Activated CD4-positive, alpha-beta T cell treated with anti-CD3 and anti-CD28 coated beads for 1 hour (primary cell): ENCODE results near the gene CTSA.
"Not testable (repeated sequence)": the region's sequence is repeated elsewhere in the genome, so short reads cannot be mapped to it uniquely, and the experiment has no call there.

Experiments
- DNase-seq: peaks from one replicate; pipeline ENCODE4 v3.0.0-alpha.2; 2020

Gene CTSA

DNA sequence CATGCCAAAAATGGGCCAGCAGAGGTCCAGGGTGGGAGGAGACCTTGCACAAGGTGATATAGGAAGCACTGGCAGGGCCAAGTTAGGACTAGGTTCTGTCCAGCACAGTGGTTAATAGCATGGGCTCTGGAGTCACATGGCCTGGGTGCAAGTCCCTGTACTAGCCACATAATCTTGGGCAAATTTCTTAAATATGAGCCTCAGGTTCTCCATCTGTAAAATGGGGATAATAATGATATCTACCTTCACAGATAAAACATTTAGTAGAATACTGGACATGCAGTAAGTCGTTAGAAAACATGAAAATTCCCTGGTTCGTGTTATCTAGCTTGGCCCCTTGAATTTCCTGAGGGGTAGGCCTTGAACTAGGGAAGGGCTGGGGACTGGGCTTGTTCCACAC, 6.2 kb downstream of the CTSA start:
- DNase-seq: no peak

DNA sequence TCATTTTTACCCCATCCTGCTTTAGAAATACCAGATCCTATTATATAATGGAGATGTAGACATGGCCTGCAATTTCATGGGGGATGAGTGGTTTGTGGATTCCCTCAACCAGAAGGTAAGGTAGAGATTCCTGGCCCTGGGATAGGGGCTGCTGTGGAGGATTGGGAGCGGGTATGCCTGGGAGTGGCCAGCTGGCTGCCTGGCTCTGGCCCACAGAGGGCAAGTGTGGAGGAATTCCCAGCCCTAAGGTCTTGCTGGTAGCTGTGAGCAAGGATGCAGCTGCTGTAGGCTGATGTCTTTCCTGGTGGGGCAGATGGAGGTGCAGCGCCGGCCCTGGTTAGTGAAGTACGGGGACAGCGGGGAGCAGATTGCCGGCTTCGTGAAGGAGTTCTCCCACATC, 6.6 kb downstream of the CTSA start:
- DNase-seq: no peak

DNA sequence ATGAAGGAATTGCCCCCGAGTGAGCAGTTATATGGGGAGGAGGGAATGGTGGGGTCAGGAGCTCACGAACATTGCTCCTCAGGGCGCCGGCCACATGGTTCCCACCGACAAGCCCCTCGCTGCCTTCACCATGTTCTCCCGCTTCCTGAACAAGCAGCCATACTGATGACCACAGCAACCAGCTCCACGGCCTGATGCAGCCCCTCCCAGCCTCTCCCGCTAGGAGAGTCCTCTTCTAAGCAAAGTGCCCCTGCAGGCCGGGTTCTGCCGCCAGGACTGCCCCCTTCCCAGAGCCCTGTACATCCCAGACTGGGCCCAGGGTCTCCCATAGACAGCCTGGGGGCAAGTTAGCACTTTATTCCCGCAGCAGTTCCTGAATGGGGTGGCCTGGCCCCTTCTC, 7.2 kb downstream of the CTSA start:
- DNase-seq: no peak

DNA sequence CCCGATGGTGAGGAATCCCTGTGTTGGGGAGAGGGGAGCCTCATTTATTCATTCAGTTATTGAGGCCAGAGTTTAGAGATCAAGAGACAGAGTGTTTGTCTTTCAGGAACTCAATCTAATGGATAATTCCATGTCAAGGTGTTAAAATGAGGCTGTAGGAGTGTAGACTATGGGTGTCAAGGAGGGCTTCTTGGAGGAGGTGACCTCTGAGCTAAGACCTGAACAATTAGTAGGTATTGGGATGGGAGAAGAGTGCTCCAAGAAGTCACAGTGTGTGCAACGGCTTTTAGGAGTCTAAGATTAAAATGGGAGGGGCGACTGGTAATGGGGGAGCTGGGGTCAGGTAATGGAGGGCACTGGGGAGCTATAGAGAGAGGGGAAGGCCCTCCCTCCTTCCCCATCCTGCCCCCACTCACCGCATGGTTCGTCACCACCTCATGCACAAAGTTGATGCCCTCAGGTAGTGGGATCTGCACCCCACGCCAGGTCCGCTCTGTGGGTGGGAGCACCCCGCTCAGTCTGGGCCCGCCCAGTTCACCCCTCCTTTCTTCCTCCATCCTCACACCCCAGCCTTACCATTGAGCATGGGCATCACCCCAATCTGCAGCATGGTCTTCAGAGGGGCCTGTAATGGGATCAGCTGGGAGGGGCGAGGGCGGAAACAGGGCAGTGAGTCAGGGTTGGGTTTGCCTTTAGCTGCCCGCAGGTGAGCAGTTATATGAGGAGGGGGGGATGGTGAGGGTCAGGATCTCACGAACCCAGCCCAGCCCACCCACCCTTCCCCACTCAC, 8.1 kb downstream of the CTSA start:
- DNase-seq: no peak

DNA sequence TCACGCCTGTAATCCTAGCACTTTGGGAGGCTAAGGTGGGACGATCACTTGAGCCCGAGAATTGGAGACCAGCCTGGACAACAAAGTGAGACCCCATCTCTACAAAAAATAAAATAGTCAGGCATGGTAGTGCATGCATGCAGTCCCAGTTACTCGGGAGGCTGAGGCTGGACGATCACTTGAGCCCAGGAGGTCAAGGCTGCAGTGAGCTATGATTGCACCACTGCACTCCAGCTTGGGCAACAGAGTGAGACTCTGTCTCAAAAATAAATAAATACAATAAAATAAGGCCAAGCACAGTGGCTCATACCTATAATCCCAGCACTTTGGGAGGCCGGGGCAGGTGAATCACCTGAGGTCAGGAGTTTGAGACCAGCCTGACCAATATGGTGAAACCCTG, 10.2 kb downstream of the CTSA start:
- DNase-seq: not testable (repeated sequence)

DNA sequence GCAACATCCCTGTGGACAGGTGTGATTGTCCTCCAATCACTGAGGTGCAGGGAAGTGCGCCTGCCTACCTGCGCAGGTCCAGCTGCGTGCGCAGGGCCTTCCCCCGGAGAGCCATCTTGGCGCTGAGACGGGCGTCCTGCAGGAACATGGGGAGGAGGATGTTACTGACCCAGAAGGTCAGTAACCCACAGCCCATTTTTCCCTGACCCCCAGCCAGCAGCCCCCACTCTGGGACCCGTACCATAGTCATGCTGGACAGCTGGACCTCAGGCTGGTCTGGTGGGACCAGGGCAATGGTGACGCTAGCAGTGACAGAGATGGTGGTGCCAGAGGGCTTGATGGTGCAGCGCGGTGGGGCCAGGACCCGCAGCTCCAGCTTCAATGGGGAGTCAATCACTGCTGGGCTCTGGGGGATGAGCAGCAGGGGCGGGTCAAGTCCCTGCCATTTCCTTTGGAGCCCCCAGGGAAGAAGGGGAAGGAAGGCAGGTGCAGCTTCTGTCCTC, 11.1 kb downstream of the CTSA start:
- no peak for DNase-seq

DNA sequence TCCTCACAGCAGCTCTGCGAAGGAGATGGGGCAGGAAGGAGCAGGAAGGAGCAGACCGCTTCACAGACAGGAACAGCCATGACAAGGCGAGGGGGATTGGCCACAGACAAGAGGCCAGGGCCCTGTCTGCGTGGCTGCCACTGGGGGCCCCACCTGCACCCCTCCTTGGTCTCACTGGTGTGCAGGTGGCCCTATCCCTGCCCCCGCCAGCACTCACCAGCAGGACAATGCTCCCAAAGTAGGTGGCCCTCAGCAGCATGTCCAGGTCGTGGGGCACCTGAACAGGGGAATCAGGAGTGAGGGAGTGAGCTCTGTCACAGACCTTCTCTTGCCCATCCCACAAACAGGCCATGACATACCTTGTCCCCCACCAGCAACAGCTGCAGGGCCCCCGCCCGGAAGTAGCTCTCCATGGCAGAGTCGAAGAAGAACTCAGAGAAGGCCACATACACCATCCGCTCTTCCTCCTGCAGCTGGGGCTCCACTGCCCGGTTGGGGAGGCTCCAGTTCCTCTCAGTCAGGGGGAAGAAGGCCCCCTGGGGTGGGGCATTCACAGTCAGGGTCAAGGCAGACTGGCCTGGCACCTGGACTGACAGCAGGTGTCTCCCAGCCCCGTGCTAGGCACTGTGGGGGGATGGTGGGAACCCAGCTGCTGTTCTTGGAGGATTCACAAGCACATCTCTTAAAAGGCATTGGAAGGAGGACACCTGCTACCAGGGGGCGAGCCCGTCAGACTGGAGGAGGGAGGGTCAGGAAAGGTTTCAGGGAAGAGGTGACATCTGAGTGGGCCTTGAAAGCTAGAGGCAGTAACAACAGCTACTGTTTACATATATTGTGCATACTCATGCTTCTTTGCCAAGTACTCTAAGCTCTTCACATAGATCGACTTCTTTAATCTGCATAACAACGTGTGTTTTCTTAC, 13.7 kb downstream of the CTSA start:
- no peak for DNase-seq

DNA sequence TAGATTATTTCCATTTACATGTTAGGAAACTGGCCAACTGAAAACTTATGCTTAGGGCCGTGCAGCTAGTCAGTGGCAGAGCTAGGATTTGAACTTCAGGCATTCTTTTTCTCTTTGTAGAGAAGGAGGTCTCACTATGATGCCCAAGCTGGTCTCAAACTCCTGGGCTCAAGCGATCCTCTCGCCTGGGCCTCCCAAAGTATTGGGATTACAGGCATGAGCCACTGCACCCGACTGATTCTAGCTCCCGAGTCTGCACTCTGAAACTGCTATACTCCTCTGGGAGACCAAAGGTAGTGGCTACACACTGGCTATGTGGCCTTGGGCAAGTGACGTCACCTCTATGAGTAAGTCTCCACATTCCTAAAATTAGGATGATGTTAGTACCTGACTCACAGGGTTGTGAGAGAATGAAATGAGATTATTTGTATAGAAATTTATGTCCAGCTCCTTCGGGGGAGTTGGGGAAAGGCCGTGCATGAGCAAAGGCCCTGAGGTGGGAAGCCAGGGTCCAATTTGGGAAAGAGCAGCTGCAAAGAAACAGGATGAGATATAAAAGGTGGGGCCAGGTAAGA, 14.5 kb downstream of the CTSA start:
- no peak for DNase-seq

DNA sequence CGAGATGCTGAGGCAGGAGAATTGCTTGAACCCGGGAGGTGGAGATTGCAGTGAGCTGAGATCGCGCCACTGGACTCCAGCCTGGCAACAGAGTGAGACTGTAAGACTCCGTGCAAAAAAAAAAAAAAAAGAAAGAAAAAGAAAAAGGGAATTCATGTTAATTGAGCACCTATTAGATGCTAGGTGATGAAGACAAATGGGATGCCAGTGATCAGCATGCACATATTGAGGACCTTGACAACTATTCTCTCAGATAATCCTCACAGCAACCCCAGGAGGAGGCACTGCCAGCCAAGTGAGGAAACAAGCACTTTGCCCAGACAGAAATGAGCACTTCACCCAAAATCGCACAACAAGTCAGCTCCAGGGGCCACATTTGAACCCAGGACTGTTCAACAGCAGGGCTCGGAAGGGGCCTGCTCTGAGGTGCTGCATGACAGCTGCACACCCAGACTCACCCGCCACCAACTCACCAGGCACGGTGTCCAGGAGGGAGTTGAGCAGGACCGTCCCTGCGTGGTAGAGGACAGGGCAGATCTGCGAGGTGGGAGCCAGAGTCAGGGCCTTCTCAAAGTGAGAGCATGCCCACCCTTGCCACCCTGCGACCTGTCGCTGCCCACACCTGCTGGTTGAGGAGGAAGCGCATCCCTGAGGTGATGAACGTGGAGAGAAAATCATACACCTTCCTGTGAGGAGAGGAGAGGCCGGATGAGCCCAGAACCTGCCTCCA, 16.2 kb downstream of the CTSA start:
- DNase-seq: no peak

DNA sequence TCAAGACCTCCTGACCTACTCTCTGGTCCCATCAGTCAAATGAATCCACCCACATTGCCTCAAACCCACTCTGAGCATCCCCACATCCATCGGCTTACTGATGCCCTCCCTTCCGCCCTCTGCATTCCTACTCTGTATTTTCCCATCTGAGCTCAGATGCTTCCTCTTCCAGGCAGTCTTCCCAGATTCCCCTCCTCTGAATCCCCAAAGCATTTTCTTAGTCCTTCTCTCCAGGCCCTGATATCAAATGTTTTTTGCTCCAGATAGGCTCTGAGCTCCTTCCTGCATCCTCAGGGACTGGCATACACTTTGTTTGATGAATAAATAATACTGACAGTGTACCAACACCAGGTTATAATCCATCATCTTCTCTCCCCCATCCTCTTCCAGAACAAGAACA, 16.9 kb downstream of the CTSA start:
- DNase-seq: no peak

DNA sequence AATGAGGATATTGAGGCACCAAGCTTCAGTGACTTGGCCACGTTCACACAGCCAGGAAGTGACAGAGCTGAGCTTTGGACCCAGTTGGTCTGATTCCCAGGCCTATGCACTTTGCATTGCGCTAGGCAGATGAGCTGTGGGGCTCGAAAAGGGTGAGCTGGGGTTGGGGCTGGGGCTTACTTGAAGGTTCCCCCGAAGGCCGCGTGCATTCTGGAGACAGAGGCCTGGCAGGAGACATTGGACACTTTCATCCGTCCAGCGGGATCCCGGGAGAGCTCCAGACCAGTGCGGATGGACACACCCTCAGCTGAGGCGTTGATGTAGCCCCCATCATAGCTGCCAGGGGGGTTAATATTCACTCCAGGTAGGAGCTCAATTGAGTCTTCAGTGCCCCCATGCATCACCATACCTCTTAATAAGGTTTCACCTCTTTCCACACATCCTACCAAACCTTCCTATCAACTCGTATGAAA, 18.2 kb downstream of the CTSA start:
- DNase-seq: no peak

DNA sequence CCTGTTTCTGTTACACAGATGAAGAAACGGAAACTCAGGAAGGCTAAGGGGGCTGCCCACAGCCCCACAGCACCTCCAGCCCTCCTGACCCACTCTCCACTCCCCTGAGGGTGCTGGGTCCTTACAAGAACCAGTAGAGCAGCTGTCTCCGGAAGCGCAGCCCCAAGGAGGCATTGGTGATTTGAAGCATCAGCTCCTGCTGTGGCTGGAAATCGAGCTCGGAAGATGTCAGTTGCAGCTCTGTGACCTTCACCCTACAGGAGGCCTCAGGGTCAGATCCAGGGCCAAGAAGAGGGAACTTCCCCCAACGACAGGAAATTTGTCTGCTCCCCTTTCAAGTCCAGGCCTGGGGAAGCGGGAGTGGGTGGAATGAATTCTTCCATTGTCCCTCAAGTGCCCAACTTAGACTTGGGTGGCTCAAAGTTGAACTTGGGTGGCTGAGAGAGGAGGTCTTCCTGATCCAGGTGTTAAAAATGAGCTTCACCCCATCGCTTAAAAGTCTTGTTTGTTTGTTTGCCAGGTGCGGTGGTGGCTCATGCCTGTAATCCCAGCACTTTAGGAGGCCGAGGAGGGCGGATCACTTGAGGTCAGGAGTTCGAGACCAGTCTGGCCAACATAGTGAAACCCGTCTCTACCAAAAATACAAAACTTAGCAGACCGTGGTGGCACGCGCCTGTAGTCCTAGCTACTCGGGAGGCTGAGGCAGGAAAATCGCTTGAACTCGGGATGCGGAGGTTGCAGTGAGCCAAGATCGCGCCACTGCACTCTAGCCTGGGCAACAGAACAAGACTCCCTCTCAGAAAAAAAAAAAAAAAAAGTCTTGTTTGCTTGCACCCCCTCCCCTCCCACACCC, 18.9 kb downstream of the CTSA start:
- DNase-seq: no peak

DNA sequence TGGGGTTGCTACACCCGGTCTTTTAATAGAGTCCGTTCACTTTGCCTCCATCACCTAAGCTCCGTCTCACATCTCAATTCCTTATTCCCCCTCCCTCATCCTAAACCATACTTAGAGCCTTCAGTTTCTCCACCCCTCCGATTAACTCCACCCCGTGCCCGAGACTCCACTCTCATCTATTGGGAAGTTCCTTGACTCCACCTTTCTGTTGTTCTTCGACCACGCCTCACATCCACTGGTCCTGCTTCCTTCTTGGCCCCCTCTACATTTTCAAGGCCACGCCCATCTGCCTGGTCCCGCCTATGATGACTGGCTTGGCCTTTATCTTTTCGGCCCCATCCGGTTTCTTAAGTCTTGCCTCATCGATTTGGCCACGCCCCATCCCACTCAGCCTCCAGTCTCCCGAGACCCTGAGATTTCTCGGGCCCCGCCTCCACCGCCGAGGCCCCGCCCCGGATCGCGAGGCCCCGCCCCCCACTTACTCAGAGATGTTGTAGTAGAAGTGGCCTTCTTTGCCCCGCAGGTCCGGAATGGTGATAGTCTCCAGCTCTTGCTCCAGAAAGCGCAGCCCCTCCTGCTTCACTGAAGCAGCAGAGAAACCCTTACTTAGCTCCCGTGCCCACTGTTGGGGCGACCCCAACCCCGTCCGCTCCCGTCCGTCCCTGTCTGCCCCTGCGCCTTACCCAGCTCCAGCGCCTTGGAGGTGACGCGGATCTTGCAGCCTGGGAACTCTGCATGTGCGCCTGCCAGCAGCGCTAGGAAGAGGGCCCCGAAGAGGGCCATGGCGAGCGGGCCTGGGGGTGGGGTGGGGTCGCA, 19.7 kb downstream of the CTSA start:
- DNase-seq: peak; percentile 68

DNA sequence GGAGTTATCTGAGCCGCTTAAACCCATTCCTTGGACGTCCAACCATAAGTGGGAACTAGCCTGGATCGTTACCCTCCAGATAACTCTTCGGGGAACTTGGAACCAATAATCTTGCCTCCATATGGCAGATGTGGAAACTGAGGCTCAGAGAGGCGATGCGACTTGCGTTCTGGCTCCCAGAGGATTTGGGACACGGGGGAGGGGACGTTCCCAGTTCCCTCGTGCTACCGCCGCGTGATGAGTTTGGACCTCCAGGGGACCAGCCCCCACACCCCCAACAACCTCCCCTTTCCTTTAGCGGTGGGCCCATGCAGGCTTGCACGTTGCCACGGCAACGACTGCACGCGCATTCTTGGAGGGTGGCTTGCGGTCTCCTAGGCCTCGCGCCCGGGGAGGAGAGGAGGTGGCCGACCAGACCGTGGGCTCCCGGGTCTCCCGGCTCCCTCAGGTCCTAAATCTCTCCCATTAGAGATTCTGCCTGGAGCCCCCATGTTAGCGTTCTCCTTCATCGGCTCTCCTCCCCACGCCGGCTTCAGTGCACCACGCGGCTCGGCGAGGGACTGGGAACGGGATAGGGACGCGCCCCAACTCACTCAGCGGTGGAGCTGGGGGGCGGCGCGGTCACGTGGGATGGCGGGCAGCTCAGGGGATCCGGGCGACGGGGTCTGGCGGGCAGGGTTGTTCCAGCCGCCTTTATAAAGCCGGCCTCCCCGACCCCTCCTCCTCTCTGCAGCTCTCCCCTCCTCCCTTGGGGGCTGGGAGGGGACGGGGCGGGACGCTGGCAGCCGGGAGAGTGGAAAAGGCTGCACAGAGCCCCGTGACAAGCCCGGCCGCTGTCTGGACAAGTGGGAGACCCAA, 20.6 kb downstream of the CTSA start, which contains the start of gene PLTP:
Gene PLTP (minus strand): TSS at position 670 of the 858 bp plus-strand sequence. CDS start 703 bp downstream, outside the sequence.
- no peak for DNase-seq

DNA sequence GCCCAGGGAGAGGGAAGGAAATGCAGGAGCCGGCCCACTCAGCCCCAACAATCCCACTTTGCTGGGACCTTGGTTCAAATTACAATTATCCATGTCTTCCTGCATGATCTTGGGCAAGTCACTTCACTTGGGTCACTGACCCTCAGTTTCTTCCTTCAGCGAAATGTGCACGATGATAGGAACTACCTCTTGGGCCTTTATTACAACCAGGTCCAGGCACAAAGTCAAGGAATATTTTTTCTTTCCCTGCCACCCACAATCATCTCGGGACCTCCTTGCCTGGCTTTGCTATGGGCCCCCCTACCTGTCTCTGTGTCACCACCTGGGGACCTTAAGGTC, 21.2 kb downstream of the CTSA start:
- no peak for DNase-seq

DNA sequence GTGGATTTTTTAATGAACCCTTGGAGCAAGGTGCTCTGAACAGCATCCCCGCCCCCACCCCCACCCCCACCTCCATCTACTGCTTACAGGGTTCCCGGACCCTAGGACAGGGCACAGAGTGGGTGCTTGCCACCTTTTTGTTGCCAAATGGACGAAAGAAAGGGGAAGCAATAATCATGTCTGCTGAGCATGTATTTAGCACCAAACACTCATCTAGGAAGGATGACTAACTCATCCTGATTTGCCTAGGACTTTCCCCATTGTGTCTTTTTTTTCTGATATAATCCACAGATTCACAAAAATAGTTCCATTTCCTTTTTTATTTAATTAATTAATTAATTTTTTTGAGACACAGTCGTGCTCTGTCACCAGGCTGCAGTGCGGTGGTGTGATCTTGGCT, 22.0 kb downstream of the CTSA start:
- no peak for DNase-seq

DNA sequence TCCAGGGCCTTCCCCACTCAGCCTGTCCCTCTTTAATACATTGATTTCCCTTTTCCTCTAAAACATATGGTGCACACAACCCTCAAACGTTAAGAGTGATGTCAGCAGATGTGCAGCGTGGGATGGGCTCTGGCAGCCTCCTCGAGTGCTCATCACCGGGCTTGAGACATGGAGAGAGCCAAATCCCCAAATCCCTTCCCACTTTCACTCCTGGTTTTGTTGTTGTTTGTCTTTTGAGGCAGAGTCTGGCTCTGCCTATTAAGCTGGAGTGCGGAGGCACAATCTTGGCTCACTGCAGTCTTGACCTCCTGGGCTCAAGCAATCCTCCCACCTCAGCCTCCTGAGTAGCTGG, 26.6 kb downstream of the CTSA start:
- no peak for DNase-seq

DNA sequence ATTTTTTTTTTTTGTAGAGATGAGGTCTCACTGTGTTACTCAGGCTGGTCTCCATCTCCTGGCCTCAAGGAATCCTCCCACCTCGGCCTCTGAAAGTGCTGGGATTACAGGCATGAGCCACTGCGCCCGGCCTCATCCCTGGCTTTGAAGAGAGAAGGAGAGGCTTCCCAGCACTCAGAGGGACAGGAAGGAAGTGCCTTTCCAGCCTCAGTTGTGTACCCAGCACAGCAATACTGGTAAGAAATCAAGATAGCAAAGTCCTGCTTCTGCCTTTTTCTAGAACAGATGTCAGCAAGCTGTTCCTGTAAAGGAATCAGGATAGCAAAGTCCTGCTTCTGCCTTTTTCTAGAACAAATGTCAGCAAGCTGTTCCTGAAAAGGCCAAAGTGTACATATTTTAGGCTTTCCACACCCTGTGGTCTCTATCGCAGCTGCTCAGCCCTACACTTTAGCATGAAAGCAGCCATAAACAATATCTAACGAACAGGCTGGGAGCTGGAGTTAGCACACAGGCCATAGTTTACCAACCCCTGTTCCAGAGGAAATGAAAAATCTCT, 27.1 kb downstream of the CTSA start:
- DNase-seq: no peak

DNA sequence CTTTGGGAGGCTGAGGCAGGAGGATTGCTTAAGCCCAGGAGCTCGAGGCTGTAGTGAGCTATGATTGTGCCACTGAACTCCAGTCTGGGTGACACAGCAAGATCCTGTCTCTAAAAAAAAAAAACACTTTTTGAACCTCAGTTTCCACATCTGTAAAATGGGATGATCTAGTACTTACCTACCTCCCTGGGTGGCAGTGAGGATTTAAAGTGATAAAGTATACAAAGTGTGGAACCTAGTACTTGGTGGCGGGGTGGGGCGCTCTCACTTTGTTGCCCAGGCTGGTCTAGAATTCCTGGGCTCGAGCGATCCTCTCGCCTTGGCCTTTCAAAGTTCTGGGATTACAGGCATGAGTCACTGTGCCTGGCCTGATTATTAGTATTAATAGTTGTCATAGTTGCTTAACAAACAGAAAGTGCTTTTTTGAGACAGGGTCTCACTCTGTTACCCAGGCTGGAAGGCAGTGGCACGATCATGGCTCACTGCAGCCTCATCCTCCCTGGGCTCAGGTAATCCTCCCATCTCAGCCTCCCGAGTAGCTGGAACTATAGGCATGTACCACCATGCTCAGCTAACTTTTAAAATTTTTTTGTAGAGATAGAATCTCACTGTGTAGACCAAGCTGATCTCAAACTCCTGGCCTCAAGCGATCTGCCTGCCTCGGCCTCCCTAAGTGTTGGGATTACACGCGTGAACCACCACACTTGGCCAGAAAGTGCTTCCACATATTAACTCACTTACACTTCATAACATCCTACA, 27.8 kb downstream of the CTSA start:
- DNase-seq: no peak
